CD4-positive, alpha-beta T cell treated with Interleukin-21 for 1 hour (primary cell): ENCODE results near the gene CSNK1G2.

Source experiments
- DNase-seq: peaks from one replicate; pipeline ENCODE4 v3.0.0-alpha.2; 2020

The CSNK1G2 gene

DNA sequence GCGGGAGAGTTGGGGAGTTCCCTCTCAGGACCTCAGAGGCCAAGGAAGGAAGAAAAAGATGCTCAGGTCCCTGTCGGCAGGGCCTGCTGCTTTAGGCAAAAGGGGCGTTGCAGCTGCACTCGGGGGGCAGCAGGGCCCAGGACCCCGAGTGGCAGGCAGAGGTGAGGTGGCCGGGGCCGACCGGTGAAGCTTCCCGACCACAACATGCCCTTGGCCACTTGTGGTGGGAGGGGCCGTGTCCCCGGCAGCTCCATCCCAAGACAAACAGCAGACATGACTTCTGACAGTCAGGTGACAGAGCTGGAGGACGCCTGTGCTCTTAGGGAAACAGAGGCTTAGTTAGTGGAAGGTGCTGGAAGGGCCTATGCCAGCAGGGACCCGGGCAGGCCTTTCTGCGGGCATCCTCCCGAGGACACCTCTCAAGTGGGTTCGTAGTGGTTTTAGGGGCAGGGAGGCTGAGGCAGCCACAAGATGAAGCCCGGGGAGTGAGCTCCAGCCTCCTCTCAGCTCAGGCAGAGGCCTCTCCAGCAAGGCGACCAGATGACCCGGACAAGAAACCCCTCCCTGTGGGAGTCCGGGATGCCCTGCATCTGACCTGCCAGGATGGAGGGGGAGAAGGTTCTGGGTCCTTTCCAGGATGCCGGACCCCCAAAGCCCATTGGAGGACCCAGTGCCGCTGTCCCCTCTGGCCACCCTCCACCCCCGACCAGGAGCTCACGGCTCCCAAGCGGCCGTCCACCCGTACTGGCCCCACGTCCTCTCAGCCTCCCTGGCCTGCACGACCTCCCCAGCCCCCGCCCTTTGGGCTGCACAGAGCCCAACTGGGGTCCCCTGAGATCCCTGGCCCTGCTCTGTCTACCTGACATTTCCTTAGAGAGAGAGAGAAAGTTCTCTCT is 50.3 kb downstream of the CSNK1G2 start:
- DNase-seq, result no peak

DNA sequence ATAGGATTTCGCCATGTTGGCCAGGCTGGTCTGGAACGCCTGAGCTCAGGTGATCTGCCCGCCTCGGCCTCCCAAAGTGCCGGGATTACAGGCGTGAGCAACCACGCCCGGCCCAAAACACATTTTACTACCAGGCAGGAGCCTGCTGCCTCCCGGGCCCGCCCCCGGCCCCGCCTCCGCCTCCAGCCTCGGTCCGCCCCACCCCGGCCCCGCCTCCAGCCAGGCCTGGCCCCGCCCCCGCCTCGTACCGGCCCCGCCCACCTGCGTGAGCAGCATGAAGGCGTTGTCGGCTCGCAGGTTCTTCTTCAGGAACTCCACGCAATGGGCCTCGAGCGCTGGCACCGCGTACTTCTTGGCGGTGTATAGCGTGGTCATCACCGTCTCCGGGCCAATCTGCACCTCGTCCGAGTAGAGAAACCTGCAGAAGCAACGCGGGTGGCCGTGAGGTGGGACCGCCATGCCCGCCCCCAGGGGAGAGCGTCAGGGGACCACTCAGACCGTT is 51.8 kb downstream of the CSNK1G2 start:
- DNase-seq, result peak; percentile 23

DNA sequence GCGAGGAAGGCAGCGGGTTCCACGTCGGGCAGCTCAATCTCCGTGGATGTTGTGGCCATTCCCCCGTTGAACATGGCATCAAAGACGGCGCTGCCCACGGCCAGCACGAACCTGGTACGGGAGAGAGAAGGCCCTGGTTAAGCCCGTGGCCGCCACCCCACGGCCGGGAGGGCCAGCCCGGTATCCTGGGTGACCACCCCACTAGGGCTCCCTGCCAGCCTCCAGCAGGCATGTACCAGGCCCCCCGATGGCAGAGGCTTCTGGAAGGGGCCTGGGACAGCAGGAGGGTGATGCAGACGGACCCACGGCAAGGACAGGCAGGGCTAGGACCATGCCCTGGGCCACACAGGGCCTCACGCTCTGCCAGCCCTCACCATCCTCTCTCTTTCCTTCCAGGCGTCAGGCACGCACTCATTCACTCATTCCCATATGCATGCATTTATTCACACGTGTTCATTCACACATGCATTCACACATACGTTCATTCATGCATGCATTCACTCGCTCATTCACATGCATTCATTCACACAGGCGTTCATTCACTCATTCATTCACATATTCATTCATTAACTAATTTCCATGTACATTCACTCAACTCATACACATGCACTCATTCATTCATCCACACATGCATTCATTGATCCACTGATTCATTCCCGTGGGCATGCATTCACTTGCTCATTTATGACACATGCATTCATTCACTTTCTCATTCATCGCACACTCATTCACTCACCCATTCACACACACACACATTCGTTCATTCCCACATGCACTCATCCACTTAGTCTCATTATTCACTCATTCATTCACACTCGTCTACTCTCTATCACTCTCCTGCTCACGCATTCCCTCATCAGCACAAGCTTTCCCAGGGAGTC is 56.6 kb downstream of the CSNK1G2 start:
- DNase-seq, result no peak

DNA sequence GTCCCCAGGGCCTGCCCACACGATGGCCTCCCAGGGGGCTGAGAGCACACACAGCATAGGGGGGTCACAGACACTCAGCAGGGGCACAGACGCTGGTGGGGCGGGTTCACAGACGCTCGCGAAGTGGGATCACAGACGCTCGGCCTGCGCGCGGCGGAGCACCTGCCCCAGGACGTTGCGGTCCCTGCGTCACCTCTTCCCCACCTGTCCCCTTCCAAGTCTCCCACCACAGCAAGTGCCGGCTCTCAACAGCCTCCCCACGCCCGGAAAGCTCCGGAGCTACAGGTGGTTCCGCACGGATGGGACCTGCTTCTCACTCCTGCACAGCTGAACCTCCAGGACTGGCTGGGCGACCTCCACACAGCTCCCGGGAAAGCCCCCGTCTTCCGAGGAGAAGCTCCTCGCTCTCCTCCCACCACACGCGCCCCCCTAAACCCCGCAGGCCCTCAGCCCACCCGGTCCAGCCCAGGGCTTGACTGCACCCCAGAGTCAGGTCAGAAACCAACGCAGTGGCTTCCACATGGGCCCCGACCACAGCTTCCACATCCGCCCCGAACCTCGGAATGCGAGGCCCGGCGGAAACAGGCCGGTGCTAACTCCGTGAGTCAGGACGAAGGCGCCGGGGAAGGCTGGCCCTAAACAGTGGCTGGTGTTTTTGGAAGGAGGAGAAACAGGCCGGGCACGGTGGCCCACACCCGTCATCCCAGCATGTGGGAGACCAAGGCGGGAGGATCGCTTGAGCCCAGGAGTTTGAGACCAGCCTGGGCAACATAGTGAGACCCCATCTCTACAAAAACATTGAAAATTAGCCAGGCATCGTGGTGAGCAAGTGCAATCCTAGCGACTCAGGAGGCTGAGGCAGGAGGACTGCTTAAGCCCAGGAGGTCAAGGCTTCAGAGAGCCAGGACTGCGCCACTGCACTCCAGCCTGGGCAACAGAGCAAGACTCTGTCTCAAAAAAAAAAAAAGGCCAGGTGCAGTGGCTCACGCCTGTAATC is 58.0 kb downstream of the CSNK1G2 start:
- DNase-seq, result no peak

DNA sequence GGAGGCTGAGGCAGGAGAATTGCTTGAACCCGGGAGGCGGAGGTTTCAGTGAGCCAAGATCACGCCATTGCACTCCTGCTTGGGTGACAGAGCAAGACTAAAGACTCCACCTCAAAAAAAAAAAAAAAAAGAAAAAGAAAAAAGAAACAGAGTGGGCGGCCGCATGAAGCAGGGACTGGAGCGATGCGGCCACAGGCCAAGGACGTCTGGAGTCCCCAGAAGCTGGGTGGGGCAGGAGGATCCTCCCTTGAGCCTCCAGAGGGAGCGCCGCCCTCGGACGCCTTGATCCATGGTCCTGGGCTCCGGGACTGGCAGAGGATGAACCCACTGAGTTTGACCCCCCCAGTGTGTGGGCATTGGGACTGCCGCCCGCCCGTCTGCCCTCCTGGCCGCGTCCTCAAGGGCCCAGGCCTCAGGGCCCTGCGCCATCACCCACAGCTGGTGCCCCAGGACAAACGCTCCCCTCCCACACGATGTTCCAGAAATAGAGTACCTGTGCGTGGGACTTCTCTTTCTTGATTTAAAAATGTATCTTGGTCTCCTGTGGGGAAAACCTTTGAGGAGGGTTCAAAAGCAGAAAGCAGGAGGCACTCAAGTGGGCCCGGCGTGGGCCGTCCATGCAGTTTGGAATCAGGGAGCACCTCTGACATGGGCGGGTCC is 59.0 kb downstream of the CSNK1G2 start:
- DNase-seq, result no peak

DNA sequence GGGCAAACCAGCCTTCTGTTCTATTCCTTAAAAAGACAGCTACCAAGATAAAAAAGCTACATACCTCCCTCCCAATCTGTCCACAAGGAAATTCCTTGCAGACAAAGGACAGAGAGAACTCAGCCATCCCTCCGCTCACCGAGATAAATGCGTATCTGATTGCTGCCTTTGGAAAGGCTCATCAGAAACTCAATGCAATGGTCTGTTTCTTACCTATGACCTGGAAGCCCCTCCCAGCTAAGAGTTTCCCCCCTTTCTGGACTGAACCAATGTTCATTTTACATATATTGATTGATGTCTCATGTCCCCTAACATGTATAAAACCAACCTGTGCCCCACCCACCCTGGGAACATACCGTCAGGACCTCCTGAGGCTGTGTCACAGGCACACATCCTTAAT is 62.9 kb downstream of the CSNK1G2 start:
- DNase-seq, result no peak

DNA sequence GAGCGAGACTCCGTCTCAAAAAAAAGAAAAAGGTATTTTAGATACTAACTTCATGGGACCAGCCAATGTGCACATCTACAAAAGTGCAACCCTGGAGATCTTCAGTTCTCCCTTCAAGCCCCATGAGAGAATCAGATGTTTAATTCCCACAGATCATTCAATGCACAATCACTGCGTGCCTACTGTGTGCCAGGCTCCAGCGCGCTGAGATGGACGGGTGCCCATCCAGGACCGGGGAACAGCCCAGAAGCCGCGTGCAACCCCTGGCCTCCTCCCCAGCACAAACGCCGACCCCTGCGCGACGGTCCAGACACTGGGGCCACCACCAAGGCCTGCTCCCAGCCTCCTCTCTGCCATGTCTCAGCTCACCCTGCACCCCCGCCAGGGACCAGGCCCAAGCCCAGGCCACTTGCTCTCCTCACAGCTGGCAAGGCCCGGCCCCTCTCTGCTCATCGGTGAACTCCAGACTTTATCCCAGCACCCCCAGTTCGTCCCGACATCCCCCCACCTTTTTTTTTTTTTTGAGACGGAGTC is 69.2 kb downstream of the CSNK1G2 start:
- no peak for DNase-seq

DNA sequence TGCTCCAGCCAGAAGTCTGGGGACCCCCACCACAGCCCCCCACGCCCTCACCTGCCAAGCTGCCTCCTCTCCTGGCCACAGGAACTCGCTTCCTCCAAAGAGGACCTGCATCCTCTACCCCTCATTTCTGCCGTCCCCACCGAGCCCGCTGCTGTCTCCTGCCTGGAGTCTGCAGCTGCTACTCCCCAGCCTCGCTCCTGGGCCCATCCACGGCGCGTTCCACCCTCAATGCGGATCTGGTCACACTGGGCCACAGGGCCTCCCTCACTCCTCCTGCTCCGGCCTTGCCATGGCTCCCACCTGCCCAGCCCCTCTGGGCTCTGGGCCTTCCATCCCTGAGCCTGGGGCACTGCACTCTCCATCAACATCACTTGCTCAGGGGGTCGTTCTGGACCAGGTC is 70.2 kb downstream of the CSNK1G2 start:
- DNase-seq, result no peak

DNA sequence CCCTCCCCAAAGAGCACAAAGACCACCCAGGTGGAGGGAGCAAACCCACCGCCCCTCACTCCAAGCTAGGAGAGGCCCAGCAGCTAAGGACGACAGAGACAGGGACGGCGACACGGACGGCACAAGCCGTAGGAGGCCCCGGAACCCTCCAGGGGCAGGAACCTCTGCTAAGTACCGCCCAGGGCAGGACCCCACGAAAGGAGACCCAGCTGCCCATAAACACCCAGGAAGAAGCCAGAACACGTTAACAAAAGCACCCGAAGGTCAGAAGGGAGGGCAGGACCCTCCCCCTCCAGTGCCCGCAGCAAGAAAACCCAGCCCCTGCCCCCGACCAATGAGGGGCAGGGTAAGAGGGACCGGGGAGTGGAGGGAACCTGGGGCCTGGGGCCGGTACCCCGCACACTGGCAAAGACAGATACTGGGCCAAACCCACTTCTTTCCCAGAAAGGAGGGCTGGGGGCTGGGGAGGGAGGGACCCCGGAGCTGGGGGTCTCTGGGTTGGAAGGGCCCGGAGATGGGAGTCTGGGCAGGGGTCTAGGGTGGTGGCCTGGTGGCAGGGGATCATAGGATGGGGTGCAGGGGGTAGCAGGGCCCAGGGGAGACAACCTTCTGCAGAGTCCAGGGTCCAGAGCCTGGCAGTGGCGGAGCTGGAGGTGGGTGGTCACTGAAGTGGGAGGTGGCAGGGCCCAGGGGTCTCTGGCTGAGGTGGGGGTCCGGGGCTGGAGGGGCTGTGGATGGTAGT is 72.1 kb downstream of the CSNK1G2 start:
- DNase-seq, result no peak

DNA sequence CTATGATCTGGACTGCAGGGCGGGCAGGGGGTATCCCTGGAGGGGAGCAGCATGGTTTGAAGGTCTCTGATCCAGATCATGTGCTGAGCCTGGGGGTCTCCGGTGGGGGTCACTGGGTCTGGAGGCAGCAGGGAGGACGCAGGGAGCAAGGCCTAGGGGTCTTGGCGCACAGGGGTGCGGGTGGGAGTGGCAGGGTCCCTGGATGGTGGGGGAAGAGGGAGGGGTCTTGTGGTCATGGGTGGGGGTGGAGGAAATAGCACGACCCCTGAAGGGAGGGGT is 72.7 kb downstream of the CSNK1G2 start:
- DNase-seq, result no peak

DNA sequence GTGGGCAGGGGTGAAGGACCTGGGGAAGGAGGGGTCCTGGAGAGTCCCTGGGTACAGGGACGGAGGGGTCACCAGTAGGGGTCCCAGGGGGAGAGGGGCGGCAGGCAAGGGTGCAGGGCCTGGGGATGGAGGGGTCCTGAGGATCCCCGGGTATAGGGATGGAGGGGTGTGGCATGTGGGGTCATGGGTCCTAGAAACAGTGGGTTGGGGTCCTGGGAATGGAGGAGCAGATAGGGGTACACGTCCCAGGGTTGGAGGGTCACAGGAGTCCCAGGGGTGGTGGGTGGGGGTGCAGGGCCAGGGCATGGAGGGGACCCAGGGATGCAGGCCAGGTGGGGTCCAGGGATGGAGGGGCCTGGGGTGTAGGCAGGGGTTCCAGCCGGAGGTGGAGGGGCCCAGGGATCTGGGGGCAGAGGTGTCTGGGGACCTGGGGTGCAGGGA is 73.2 kb downstream of the CSNK1G2 start:
- no peak for DNase-seq

DNA sequence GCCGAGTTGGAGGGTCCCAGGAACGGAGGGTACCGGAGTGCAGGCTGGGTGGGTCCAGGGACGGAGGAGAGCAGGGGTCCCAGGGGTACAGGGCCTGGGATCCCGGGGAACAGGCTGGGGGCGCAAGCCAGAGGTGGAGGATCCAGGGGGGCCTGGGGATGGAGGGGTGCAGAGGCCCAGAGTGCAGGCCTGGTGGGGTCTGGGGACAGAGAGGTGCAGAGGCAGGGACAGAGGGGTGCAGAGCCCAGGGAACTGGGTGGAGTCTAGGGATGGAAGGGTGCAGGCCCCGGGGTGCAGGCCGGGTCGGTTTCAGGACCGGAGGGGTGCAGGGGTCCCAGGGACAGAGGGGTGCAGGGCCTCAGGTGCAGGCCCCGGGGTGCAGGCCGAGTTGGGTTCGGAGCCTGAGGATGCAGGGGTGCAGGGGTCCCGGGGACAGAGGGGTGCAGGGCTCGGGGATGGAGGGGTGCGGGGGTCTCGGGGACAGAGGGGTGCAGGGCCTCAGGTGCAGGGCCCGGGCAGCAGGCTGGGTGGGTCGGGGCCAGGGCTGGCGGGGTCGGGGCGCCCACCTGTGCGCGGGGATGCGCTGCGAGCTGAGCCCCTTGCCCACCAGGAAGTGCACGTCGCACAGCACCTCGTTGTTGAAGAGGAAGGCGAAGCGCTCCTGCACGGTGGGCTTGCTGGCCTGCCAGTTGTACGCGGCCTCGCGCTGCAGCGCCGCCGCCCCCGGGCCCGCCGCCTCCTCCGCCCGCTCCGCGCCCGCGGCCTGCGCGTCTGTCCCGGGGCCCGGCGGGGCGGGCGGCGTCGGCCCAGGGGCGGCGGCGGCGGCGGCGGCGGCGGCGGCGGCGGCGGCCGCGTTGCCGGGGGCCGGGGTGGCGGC is 74.0 kb downstream of the CSNK1G2 start:
- DNase-seq, result no peak

DNA sequence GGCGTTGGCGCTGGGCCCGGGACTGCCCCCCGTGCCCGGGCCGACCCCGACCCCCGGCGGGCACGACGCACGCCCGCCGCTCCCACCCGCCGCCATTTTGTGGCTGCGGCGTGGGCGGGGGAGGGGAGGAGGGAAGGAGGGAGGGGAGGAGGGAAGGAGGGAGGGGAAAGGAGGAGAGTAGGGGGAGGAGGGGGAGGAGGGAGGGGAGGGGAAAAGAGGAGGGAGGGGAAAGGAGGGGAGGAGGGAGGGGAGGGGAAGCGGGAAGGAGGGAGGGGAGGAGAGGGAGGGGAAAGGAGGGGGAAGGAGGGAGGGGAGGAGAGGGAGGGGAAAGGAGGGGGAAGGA is 74.6 kb downstream of the CSNK1G2 start, which contains the start of gene BTBD2:
BTBD2 (minus strand) TSS at position 107 of the 343 bp plus-strand sequence; CDS start at position 96, 11 bp downstream.
- DNase-seq, result peak; percentile 65

DNA sequence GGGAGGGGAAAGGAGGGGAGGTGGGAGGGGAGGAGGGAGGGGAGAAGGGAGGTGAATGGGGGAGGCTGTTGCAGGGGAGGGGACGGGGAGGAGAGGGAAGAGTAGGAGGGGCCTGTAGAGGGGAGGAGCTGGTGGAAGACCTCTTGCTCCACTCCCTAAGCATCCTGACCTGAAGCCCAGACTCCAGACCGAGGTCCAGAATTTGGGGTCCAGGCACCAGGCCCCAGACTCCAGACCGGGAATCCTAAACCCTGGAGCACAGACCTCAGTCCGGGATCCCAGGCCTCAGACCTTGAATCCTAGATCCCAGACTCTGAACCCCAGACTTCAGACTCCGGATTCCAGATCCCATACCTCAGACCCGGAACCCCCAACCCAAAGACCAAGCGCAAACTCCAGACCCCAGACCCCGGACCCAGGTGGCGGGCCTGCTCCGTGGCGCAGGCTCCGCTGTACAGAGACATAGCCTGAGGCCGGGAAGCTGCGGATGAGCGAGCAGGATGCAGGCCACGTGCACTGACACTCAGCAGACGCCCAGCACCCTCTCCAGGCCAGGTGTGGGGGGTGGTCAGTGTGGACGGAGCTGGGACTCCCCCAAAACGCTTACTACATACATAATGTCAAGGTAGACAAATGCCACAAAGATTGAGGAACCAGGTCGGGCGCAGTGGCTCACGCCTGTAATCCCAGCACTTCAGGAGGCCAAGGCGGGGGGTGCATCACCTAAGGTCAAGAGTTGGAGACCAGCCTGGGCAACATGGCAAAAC is 75.3 kb downstream of the CSNK1G2 start:
- DNase-seq, result peak; percentile 76

DNA sequence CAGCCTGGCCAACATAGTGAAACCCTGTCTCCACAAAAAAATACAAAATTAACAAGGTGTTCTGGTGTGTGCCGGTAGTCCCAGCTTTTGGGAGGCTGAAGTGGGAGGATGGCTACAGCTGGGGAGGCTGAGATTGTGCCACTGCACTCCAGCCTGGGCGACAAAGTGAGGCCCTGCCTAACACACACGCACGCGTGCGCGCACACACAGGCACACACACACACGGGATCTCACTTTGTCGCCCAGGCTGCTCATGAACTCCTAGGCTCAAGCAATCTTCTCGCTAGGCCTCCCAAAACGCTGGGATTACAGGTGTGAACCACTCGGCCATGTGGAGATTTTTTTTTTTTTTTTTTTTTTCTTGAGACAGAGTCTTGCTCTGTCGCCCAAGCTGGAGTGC is 77.8 kb downstream of the CSNK1G2 start:
- DNase-seq, result no peak

DNA sequence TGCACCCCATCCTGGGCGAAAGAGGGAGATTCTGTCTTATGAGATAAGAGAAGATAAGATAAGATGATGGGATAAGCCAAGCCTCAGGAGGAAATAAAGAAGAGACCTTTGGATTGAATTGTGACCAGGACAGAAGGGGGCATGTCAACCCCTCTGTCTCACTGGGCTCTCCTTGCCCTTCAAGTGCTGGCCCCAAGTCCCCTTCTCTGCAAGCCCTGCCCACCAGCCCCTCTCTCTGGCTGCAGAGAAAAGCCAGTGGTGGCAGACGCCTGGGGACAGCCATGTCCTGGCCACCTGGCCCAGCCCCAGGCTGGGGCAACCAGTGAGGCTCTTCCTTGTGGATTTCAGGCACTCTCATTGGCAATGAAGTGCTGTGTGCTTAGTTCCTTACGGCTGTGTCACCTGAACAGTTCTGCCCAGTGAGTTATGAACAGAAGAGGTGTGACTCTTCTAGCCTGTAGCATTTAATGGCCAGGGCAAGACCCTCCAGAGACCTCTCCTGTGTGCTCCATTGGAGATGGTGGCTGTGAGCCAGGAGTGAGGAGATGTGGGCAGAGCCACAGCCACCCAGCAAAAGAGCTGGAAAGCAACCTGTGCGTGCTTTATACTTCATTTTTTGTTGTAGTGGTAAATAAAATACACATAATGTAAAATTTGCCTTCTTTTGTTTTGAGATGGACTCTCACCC is 80.6 kb downstream of the CSNK1G2 start:
- DNase-seq, result no peak

DNA sequence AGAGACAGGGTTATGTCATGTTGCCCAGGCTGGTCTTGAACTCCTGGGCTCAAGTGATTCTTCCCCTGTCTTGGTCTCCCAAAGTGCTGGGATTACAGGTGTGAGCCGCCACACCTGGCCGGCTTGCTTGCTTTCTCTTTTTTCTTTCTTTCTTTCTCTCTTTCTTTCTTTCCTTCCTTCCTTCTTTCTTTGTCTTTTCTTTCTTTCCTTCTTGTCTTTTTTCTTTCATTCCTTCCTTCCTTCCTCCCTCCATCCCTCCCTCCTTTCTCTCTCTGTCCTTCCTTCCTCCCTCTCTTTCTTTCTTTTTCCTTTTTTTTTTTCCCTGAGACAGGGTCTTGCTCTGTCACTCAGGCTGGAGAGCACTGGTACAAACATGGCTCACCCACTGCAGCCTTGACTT is 81.3 kb downstream of the CSNK1G2 start:
- DNase-seq, result no peak

DNA sequence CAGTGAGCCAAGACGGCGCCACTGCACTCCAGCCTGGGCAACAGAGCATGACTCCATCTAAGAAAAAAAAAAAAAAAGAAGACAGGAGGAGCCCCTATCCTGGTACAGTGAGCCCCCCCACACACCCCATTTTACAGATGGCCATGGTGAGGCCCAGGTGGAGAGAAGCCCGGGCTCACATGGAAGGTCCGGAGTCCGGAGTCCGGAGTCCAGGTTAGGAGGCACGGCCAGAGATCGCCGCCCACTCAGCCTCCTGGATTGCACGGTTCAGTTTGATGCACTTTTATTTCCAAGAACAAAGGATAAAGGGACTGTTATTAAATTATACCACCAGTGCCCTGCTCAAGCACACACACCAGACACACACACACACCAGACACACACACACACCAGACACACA is 85.8 kb downstream of the CSNK1G2 start:
- no peak for DNase-seq

DNA sequence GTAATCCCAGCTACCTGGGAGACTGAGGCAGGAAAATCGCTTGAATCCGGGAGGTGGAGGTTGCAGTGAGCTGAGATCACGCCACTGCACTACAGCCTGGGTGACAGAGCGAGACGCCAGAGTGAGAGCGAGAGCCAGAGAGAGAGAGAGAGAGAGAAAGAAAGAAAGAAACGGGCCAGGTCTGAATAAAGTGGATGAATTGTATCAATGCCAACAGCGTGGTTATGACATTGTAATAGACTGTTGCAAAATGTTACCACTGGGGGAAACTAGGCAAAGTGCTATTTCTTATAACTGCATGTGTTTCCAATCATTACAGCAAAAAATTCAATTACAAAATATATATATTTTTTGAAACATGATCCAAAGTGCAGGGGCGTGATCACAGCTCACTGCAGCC is 86.4 kb downstream of the CSNK1G2 start:
- DNase-seq, result no peak
